ENCODE measurements around the gene APOBEC3H. TPM values are rescaled to one million over a fixed set of nuclear protein-coding genes. Genes with fewer than 3 reads are reported as not detected.

APOBEC3H gene
- total RNA-seq, 1 experiment from 2014 or later = 1.2 TPM

- TF ChIP-seq CTCF (IDR thresholded peaks at IDR 0.05; ENCODE audit: unreplicated experiment) = no peak
- no peaks in the 10 kb centered on the region for H3K27me3 Mint-ChIP-seq (ENCODE audit: insufficient read depth, unreplicated experiment)
- CTCF ChIA-PET = interaction anchor here (0.8 to 1.1 kb wide), 2 partner anchors 13 to 211 kb away, joined by 3 read pairs; no protein-coding TSS in a partner anchor
These were observed 36.0 kb downstream of the APOBEC3H start for GRCh38 chr22:39132871-39133524.

GRCh38 chr22:39133871-39134270 lies 36.8 kb downstream of the APOBEC3H start:
- Mint-ChIP-seq H3K27me3 (ENCODE audit: insufficient read depth, unreplicated experiment) (no peaks in the 10 kb centered on the region), H3K4me1 (ENCODE audit: insufficient read depth, unreplicated experiment) (peaks cover 6% of the 10 kb centered on the region), H3K4me3 (ENCODE audit: unreplicated experiment) (no peak overlapping the region), H3K9me3 (ENCODE audit: unreplicated experiment) (no peaks in the 10 kb centered on the region), H3K36me3 (ENCODE audit: insufficient read depth, unreplicated experiment) (peaks cover 5% of the 10 kb centered on the region), H3K27ac (ENCODE audit: low read depth, unreplicated experiment) (no peak overlapping the region)
- intact Hi-C loops (cut with micrococcal nuclease) = no loop called here
- TF ChIP-seq CTCF (IDR thresholded peaks at IDR 0.05; ENCODE audit: unreplicated experiment) = no peak
- POLR2A ChIA-PET = interaction anchor here (0.5 kb wide), 1 partner anchor 186 kb away, joined by 3 read pairs; the partner anchor contains the start of gene RPL3
- no TSS peak for BruUV-seq (replicated peaks)
- CTCF ChIA-PET = interaction anchor here (0.8 to 1.2 kb wide), 4 partner anchors 14 to 212 kb away, joined by 3 to 4 read pairs (median 3); no protein-coding TSS in a partner anchor
- no peak for DNase-seq (ENCODE audit: unreplicated experiment)

More at GRCh38 chr22:39132871-39133524, 36.0 kb downstream of the APOBEC3H start:
- no TSS peak for BruUV-seq (replicated peaks)
- Mint-ChIP-seq H3K27ac (ENCODE audit: low read depth, unreplicated experiment) (no peak overlapping the region), H3K9me3 (ENCODE audit: unreplicated experiment) (no peaks in the 10 kb centered on the region), H3K4me3 (ENCODE audit: unreplicated experiment) (no peak overlapping the region), H3K36me3 (ENCODE audit: insufficient read depth, unreplicated experiment) (peaks cover 5% of the 10 kb centered on the region), H3K4me1 (ENCODE audit: insufficient read depth, unreplicated experiment) (peaks cover 6% of the 10 kb centered on the region)
- POLR2A ChIA-PET = no interaction called here
- DNase-seq (ENCODE audit: unreplicated experiment) = no peak
- intact Hi-C loops (cut with micrococcal nuclease) = no loop called here

GRCh38 chr22:39134366-39135091 lies 37.5 kb downstream of the APOBEC3H start:
- no peak overlapping the region for H3K27ac Mint-ChIP-seq (ENCODE audit: low read depth, unreplicated experiment)
- no peak overlapping the region for H3K4me3 Mint-ChIP-seq (ENCODE audit: unreplicated experiment)
- H3K27me3 Mint-ChIP-seq (ENCODE audit: insufficient read depth, unreplicated experiment) = no peaks in the 10 kb centered on the region
- intact Hi-C loops (cut with micrococcal nuclease) = loop anchor here (1.0 kb wide), 1 partner anchor 177 kb away; no protein-coding TSS in a partner anchor
- no TSS peak for BruUV-seq (replicated peaks)
- H3K4me1 Mint-ChIP-seq (ENCODE audit: insufficient read depth, unreplicated experiment) = peaks cover 6% of the 10 kb centered on the region
- CTCF ChIA-PET = interaction anchor here (0.6 to 1.2 kb wide), 6 partner anchors 9 to 362 kb away, joined by 3 to 4 read pairs (median 3); no protein-coding TSS in a partner anchor
- H3K36me3 Mint-ChIP-seq (ENCODE audit: insufficient read depth, unreplicated experiment) = peaks cover 5% of the 10 kb centered on the region
- no peak for TF ChIP-seq CTCF (IDR thresholded peaks at IDR 0.05; ENCODE audit: unreplicated experiment)
- no peak for DNase-seq (ENCODE audit: unreplicated experiment)
- POLR2A ChIA-PET = interaction anchor here (0.6 to 1.0 kb wide), 3 partner anchors 183 to 1290 kb away, joined by 3 read pairs; no protein-coding TSS in a partner anchor
- no peaks in the 10 kb centered on the region for H3K9me3 Mint-ChIP-seq (ENCODE audit: unreplicated experiment)
